SU-DHL-6 (cell line): Measurements from ENCODE around the gene SYNRG.

Source experiments
- CTCF ChIP-seq: fragments of 200-600 bp; sonication (generic); IDR thresholded peaks from one replicate; pipeline ENCODE4 v1.5.1; 2017; ENCODE audit warnings: antibody characterized with exemption, mild to moderate bottlenecking, low read length, moderate library complexity; ENCODE audit not compliant: insufficient read depth, poor library complexity, severe bottlenecking
- EZH2phosphoT487 ChIP-seq: fragments of 200-600 bp; sonication (generic), shearing (Covaris generic); conservative IDR thresholded peaks from 2 replicates; pipeline ENCODE4 v1.6.1; 2018; ENCODE audit warnings: mild to moderate bottlenecking, antibody characterized with exemption, low read length, moderate library complexity, mixed read lengths

- TF ChIP-seq CTCF (no peak), EZH2phosphoT487 (no peak)
Measured at GRCh38 chr17:37608351-37609169, 658 bp downstream of the SYNRG start.
